HUES48 (cell line): ENCODE results near the gene LGALS9.
"Not testable (repeated sequence)": the region's sequence is repeated elsewhere in the genome, so short reads cannot be mapped to it uniquely, and the experiment has no call there.

Source experiments
- H3K27ac ChIP-seq: one replicate; pipeline ENCODE4 v1.7.0; 2013; ENCODE audit warnings: low read depth, low read length, inconsistent platforms
- H3K27me3 ChIP-seq: 2 replicates; pipeline ENCODE4 v1.6.1; 2013; ENCODE audit warnings: mild to moderate bottlenecking, low read length; ENCODE audit not compliant: control insufficient read depth, insufficient read depth
- H3K36me3 ChIP-seq: 2 replicates; pipeline ENCODE4 v1.6.1; 2013; ENCODE audit warnings: low read length; ENCODE audit not compliant: control insufficient read depth, insufficient read depth
- H3K4me1 ChIP-seq: 2 replicates; pipeline ENCODE4 v1.6.1; 2013; ENCODE audit warnings: mild to moderate bottlenecking, low read length; ENCODE audit not compliant: control insufficient read depth, insufficient read depth
- H3K4me3 ChIP-seq: 2 replicates; pipeline ENCODE4 v1.5.1; 2013; ENCODE audit warnings: mild to moderate bottlenecking, low read depth, low read length
- H3K9ac ChIP-seq: 2 replicates; pipeline ENCODE4 v1.6.1; 2013; ENCODE audit warnings: mild to moderate bottlenecking, low read depth, low read length, moderate library complexity
- H3K9me3 ChIP-seq: 2 replicates; pipeline ENCODE4 v1.6.1; 2013; ENCODE audit warnings: low read length; ENCODE audit not compliant: control insufficient read depth, insufficient read depth

The LGALS9 gene

GRCh38 chr17:27618417-27618816 is 12.6 kb upstream of the LGALS9 start:
- Histone ChIP-seq H3K27ac (no peak overlapping the region), H3K9ac (no peak overlapping the region), H3K36me3 (peaks cover 75% of the 10 kb centered on the region), H3K27me3 (no peaks in the 10 kb centered on the region), H3K4me1 (no peaks in the 10 kb centered on the region), H3K9me3 (no peaks in the 10 kb centered on the region), H3K4me3 (no peak overlapping the region)

GRCh38 chr17:27620721-27621120 is 10.3 kb upstream of the LGALS9 start:
- Histone ChIP-seq H3K36me3 (peaks cover 76% of the 10 kb centered on the region), H3K4me1 (no peaks in the 10 kb centered on the region), H3K27ac (no peak overlapping the region), H3K27me3 (no peaks in the 10 kb centered on the region), H3K9ac (no peak overlapping the region), H3K9me3 (no peaks in the 10 kb centered on the region), H3K4me3 (no peak overlapping the region)

GRCh38 chr17:27621536-27621935 is 9.5 kb upstream of the LGALS9 start:
- no peaks in the 10 kb centered on the region for H3K9me3 ChIP-seq
- no peak overlapping the region for H3K4me3 ChIP-seq
- no peak overlapping the region for H3K9ac ChIP-seq
- no peaks in the 10 kb centered on the region for H3K4me1 ChIP-seq
- peaks cover 79% of the 10 kb centered on the region for H3K36me3 ChIP-seq
- no peak overlapping the region for H3K27ac ChIP-seq
- H3K27me3 ChIP-seq: no peaks in the 10 kb centered on the region

GRCh38 chr17:27621942-27622559 is 8.9 kb upstream of the LGALS9 start:
- Histone ChIP-seq H3K27me3 (no peaks in the 10 kb centered on the region), H3K36me3 (peaks cover 77% of the 10 kb centered on the region), H3K4me1 (no peaks in the 10 kb centered on the region), H3K4me3 (no peak overlapping the region), H3K27ac (no peak overlapping the region), H3K9me3 (no peaks in the 10 kb centered on the region), H3K9ac (no peak overlapping the region)

- H3K27me3 ChIP-seq: no peaks in the 10 kb centered on the region
- H3K9me3 ChIP-seq: no peaks in the 10 kb centered on the region
- H3K36me3 ChIP-seq: peaks cover 68% of the 10 kb centered on the region
- no peaks in the 10 kb centered on the region for H3K4me1 ChIP-seq
- H3K9ac ChIP-seq: no peak overlapping the region
- no peak overlapping the region for H3K27ac ChIP-seq
- H3K4me3 ChIP-seq: no peak overlapping the region
Observed at GRCh38 chr17:27622986-27623385, 8.0 kb upstream of the LGALS9 start.

- Histone ChIP-seq H3K9ac (no peak overlapping the region), H3K27me3 (no peaks in the 10 kb centered on the region), H3K36me3 (peaks cover 62% of the 10 kb centered on the region), H3K4me1 (no peaks in the 10 kb centered on the region), H3K27ac (no peak overlapping the region), H3K4me3 (no peak overlapping the region), H3K9me3 (no peaks in the 10 kb centered on the region)
Observed at GRCh38 chr17:27623614-27624013, 7.4 kb upstream of the LGALS9 start.

- H3K4me1 ChIP-seq: no peaks in the 10 kb centered on the region
- no peak overlapping the region for H3K4me3 ChIP-seq
- no peak overlapping the region for H3K27ac ChIP-seq
- no peaks in the 10 kb centered on the region for H3K9me3 ChIP-seq
- peaks cover 57% of the 10 kb centered on the region for H3K36me3 ChIP-seq
- no peak overlapping the region for H3K9ac ChIP-seq
- H3K27me3 ChIP-seq: no peaks in the 10 kb centered on the region
Observed at GRCh38 chr17:27624539-27624938, 6.4 kb upstream of the LGALS9 start.

- Histone ChIP-seq H3K27ac (no peak overlapping the region), H3K9me3 (no peaks in the 10 kb centered on the region), H3K27me3 (no peaks in the 10 kb centered on the region), H3K9ac (no peak overlapping the region), H3K4me3 (no peak overlapping the region), H3K4me1 (no peaks in the 10 kb centered on the region), H3K36me3 (peaks cover 46% of the 10 kb centered on the region)
Observed at GRCh38 chr17:27625856-27626255, 5.1 kb upstream of the LGALS9 start.

- H3K4me1 ChIP-seq: no peaks in the 10 kb centered on the region
- no peak overlapping the region for H3K9ac ChIP-seq
- H3K9me3 ChIP-seq: no peaks in the 10 kb centered on the region
- H3K27me3 ChIP-seq: no peaks in the 10 kb centered on the region
- H3K27ac ChIP-seq: no peak overlapping the region
- H3K4me3 ChIP-seq: no peak overlapping the region
- peaks cover 31% of the 10 kb centered on the region for H3K36me3 ChIP-seq
Observed at GRCh38 chr17:27627514-27627913, 3.5 kb upstream of the LGALS9 start.

GRCh38 chr17:27628376-27628775 is 2.6 kb upstream of the LGALS9 start:
- Histone ChIP-seq H3K9ac (no peak overlapping the region), H3K27ac (no peak overlapping the region), H3K36me3 (peaks cover 24% of the 10 kb centered on the region), H3K9me3 (no peaks in the 10 kb centered on the region), H3K27me3 (no peaks in the 10 kb centered on the region), H3K4me1 (no peaks in the 10 kb centered on the region), H3K4me3 (no peak overlapping the region)

- H3K9me3 ChIP-seq, H3K4me1 ChIP-seq, H3K27me3 ChIP-seq, H3K9ac ChIP-seq, H3K4me3 ChIP-seq, H3K27ac ChIP-seq: not testable (repeated sequence)
- H3K36me3 ChIP-seq: peaks cover 15% of the 10 kb centered on the region; the same call in 1 of the 2 replicates
Observed at GRCh38 chr17:27629260-27629659, 1.7 kb upstream of the LGALS9 start.

- Histone ChIP-seq H3K36me3 (peaks cover 4% of the 10 kb centered on the region; the same call in 1 of the 2 replicates), H3K9ac (no peak overlapping the region), H3K4me1 (no peaks in the 10 kb centered on the region), H3K9me3 (no peaks in the 10 kb centered on the region), H3K27ac (no peak overlapping the region), H3K27me3 (no peaks in the 10 kb centered on the region), H3K4me3 (no peak overlapping the region)
Observed at GRCh38 chr17:27631411-27631760, 398 bp downstream of the LGALS9 start.
